Activated naive CD4-positive, alpha-beta T cell treated with anti-CD3 and anti-CD28 coated beads for 36 hours (primary cell): ENCODE measurements around the gene SLC25A38. TPM values are rescaled to one million over a fixed set of nuclear protein-coding genes. Genes with fewer than 3 reads are reported as not detected.

Experiments used
- CTCF ChIA-PET: fragments of 350-600 bp; sonication (Branson Sonifier 250); formaldehyde crosslinking; loops from one replicate; lab custom pipeline; 2021; ENCODE audit warnings: antibody characterized with exemption; lab: Charles Lee
- DNase-seq: peaks from one replicate; pipeline ENCODE4 v3.0.0-alpha.2; 2020
- H3K27ac Mint-ChIP-seq: one replicate; pipeline ENCODE4 v1.8.0; 2021; ENCODE audit warnings: mild to moderate bottlenecking, mixed read lengths
- H3K27me3 Mint-ChIP-seq: one replicate; pipeline ENCODE4 v1.8.0; 2021; ENCODE audit warnings: low read depth, mixed read lengths
- H3K36me3 Mint-ChIP-seq: one replicate; pipeline ENCODE4 v1.8.0; 2021; ENCODE audit warnings: low read depth, mixed read lengths
- H3K4me1 Mint-ChIP-seq: one replicate; pipeline ENCODE4 v1.8.0; 2021; ENCODE audit warnings: low read depth, mixed read lengths
- H3K4me3 Mint-ChIP-seq: one replicate; pipeline ENCODE4 v1.8.0; 2021; ENCODE audit warnings: mild to moderate bottlenecking, moderate library complexity, mixed read lengths
- H3K9me3 Mint-ChIP-seq: one replicate; pipeline ENCODE4 v1.8.0; 2021; ENCODE audit warnings: mixed read lengths
- intact Hi-C: fragments of 100-400 bp; cut with micrococcal nuclease; formaldehyde crosslinking; loops from one replicate; pipeline ENCODE4 v1.15.1; 2023
- total RNA-seq, 2 experiments: library from RNA; stranded (reverse); gene quantifications; one replicate each; pipeline ENCODE4 v1.2.3, GENCODE V29; 2021

SLC25A38 gene
- total RNA-seq, 2 experiments from 2014 or later, result 20.9 to 21.0 TPM

GRCh38 chr3:39378957-39379777 is 4.0 kb upstream of the SLC25A38 start:
- no peaks in the 10 kb centered on the region for H3K9me3 Mint-ChIP-seq
- no peak overlapping the region for H3K4me3 Mint-ChIP-seq
- H3K27ac Mint-ChIP-seq, result no peak overlapping the region
- intact Hi-C loops, result loop anchor here (1.0 to 2.0 kb wide), 3 partner anchors 18 to 189 kb away; no protein-coding TSS in a partner anchor
- H3K27me3 Mint-ChIP-seq, result no peaks in the 10 kb centered on the region
- no peaks in the 10 kb centered on the region for H3K36me3 Mint-ChIP-seq
- CTCF ChIA-PET, result interaction anchor here (0.6 to 5.7 kb wide), 14 partner anchors 16 to 263 kb away, joined by 3 to 81 read pairs (median 6); partner anchors contain the start of gene CX3CR1
- DNase-seq, result no peak
- H3K4me1 Mint-ChIP-seq, result peaks cover 4% of the 10 kb centered on the region

DNA sequence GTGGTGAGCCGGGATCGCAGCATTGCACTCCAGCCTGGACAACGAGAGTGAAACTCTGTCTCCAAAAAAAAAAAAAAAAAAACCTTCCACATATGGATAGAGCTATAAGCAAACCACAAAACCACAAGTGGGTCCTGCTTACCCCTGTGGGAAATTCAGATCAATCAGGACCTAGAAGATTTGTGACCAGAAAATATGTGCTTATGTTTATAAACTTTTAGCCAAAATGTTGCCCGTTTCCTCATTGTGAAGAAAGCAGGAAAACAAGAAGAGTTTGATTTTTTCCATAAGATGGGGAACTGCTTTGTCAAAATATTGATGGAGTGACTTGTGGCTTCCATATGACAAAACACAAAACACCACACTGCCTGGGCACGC is 3.4 kb upstream of the SLC25A38 start:
- no peaks in the 10 kb centered on the region for H3K27me3 Mint-ChIP-seq
- peaks cover 5% of the 10 kb centered on the region for H3K4me1 Mint-ChIP-seq
- H3K27ac Mint-ChIP-seq, result no peak overlapping the region
- no peaks in the 10 kb centered on the region for H3K9me3 Mint-ChIP-seq
- intact Hi-C loops, result loop anchor here (2.0 to 5.0 kb wide), 2 partner anchors 19 to 172 kb away; no protein-coding TSS in a partner anchor
- DNase-seq, result no peak
- CTCF ChIA-PET, result interaction anchor here (0.6 to 5.7 kb wide), 2 partner anchors 28 to 87 kb away, joined by 3 to 81 read pairs; no protein-coding TSS in a partner anchor
- no peaks in the 10 kb centered on the region for H3K36me3 Mint-ChIP-seq
- H3K4me3 Mint-ChIP-seq, result no peak overlapping the region

DNA sequence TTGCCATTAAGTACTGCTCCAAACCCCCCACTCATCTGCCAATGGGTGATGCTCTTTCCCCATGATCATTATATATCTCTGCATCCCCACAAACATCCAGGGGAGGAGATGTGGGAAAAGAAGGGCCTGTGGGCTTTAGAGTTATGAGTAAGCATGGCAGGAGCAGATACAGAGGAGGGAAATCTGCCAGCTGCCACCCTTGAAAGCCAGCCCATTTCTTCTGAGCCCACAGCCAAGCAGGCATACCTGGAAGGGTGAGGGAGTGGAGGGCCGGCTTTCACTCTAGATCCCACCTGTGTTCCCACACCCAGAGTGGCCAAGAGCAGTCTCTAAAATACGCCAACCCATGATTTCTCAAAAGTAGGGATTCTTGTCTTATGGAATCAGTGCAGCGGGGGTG is 1.7 kb upstream of the SLC25A38 start:
- Mint-ChIP-seq H3K4me3 (no peak overlapping the region), H3K9me3 (no peaks in the 10 kb centered on the region), H3K27me3 (no peaks in the 10 kb centered on the region), H3K4me1 (peaks cover 20% of the 10 kb centered on the region), H3K36me3 (no peaks in the 10 kb centered on the region), H3K27ac (no peak overlapping the region)
- CTCF ChIA-PET, result no interaction called here
- intact Hi-C loops, result loop anchor here (5.0 kb wide), 1 partner anchor 174 kb away; no protein-coding TSS in a partner anchor
- no peak for DNase-seq

DNA sequence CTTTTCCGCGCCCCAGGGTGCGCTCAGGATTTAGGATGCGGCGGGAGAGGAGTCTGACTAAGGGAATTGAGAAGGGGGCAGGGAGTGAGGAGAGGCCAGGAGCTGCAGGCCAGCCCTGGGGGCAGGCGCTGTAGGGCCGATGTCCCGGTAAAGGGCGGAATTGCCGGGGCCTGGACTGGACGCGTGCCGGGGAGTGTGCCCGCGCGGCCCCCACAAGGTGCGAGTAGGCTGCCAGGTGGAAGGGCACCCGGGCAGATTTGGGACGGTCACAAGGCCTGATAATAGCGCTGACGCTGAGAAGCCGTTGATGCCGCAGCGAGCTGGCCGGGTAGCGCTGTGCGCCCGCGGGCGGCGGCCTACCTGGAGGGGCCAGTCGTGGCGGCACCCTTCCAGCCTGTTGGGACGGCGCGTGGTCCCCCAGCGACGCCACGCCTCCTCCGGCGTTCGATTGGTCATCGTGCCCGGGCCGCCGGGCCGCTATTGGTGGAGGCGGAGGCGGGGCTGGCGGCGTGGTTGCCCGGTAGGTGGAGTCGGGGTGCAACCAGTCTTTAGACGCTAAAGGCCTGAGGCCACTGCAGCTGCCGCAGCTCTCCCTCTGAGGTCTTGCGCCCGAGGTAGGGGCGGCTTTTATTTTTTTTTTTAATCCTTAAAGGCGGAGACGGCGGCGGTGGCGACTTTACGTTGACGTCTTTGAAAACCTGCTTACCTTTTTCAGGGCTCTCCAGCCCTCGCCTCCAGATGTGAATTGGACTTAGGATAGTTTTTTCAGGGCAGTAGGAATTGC is 903 bp downstream of the SLC25A38 start:
- Mint-ChIP-seq H3K36me3 (no peaks in the 10 kb centered on the region), H3K9me3 (no peaks in the 10 kb centered on the region), H3K4me1 (peaks cover 45% of the 10 kb centered on the region), H3K4me3 (peak overlapping the region; percentile 89), H3K27me3 (no peaks in the 10 kb centered on the region), H3K27ac (peak overlapping the region; percentile 97)
- intact Hi-C loops, result loop anchor here (1.0 to 5.0 kb wide), 8 partner anchors 22 to 925 kb away; partner anchors contain the start of genes EIF1B, GORASP1, RPSA and SCN11A
- DNase-seq, result peak; percentile 96
- CTCF ChIA-PET, result no interaction called here

DNA sequence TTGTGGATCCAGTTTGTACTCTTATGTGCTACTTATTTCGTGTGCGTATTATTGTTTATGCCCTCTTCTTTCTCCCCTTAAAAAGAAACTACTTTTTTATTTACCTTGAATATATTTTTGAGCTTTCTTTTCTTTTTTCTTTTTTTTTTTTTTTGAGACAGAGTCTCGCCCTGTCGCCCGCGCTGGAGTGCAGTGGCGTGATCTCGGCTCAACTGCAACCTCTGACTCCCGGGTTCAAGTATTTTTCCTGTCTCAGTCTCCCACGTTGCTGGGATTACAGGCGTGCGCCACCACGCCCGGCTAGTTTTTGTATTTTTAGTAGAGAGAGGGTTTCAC is 1.5 kb downstream of the SLC25A38 start:
- no peak for DNase-seq
- intact Hi-C loops, result loop anchor here (1.0 to 5.0 kb wide), 5 partner anchors 38 to 925 kb away; partner anchors contain the start of gene EIF1B
- Mint-ChIP-seq H3K36me3 (peaks cover 4% of the 10 kb centered on the region), H3K27ac (peak overlapping the region; percentile 33), H3K4me3 (peak overlapping the region; percentile 89), H3K9me3 (no peaks in the 10 kb centered on the region), H3K4me1 (peaks cover 50% of the 10 kb centered on the region), H3K27me3 (no peaks in the 10 kb centered on the region)
- CTCF ChIA-PET, result interaction anchor here (0.6 to 0.9 kb wide), 2 partner anchors 29 to 92 kb away, joined by 3 read pairs; no protein-coding TSS in a partner anchor

DNA sequence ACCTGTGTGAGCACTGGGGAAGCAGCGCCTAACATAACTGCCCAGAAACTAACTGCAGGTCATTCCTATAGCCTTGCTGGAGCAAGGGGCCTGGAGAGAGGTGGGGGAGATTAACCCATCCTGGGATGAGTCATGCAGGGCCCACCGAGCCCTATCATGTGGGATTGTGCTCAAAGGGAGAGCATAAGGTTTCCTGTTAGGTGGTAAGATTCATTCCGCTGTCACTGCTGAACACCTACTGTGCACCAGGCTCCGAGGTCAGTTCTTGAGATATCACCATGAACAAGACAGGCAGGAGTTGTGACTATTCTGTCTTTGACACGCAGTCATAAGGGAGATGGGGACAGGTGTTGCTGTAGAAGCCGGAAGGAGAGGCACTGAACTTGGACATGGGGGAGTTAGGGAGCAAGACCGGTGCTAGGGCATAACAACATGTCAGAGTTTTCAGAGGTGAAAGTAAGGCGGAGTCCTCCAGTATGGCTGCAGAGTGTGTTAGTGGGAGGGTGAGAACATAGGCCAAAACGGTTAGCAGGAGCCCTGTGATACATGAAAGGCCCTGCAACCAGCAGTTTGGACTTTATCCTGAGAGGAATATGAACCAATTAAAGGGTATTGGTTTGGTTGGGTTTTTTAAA is 2.4 kb downstream of the SLC25A38 start:
- Mint-ChIP-seq H3K4me1 (peaks cover 50% of the 10 kb centered on the region), H3K36me3 (peaks cover 5% of the 10 kb centered on the region), H3K9me3 (no peaks in the 10 kb centered on the region), H3K27me3 (no peaks in the 10 kb centered on the region), H3K4me3 (peak overlapping the region; percentile 5), H3K27ac (no peak overlapping the region)
- intact Hi-C loops, result loop anchor here (2.0 kb wide), 2 partner anchors 39 to 205 kb away; no protein-coding TSS in a partner anchor
- DNase-seq, result no peak
- CTCF ChIA-PET, result interaction anchor here (0.9 kb wide), 1 partner anchor 93 kb away, joined by 3 read pairs; no protein-coding TSS in a partner anchor

GRCh38 chr3:39386318-39386717 is 3.1 kb downstream of the SLC25A38 start:
- Mint-ChIP-seq H3K4me1 (peaks cover 50% of the 10 kb centered on the region), H3K36me3 (peaks cover 5% of the 10 kb centered on the region), H3K9me3 (no peaks in the 10 kb centered on the region), H3K27me3 (no peaks in the 10 kb centered on the region), H3K27ac (no peak overlapping the region), H3K4me3 (no peak overlapping the region)
- no peak for DNase-seq
- intact Hi-C loops, result no loop called here
- CTCF ChIA-PET, result interaction anchor here (0.9 kb wide), 2 partner anchors 8 to 194 kb away, joined by 3 to 4 read pairs; no protein-coding TSS in a partner anchor

DNA sequence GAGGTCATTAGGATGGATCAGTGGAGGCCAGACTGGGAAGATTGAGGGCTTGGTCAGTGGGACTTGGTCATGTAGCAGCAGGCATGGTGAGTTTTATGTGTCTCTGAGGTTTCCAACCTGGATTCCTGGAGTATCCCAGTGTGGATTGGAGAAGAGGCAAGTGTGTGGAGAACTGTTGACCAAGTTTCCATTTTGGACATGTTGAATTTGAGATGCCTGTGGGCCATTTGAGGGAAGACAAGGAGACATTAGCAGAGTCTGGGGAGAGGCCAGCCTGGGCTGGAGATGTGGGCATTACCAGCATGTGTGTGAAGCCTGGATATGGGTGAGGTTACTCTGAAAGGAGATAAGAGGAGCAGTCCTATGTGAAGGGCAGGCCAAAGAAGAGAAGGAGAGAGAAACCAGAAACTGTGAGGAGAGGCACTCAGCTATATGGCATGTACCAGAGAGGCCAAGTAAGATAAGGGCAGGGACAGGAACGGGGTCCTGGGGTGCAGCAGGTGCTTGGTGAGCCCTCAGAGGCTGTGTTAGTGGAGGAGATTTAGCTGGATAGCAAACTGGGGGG is 4.3 kb downstream of the SLC25A38 start:
- peaks cover 9% of the 10 kb centered on the region for H3K36me3 Mint-ChIP-seq
- no peak overlapping the region for H3K4me3 Mint-ChIP-seq
- H3K27me3 Mint-ChIP-seq, result no peaks in the 10 kb centered on the region
- H3K4me1 Mint-ChIP-seq, result peaks cover 47% of the 10 kb centered on the region
- no peaks in the 10 kb centered on the region for H3K9me3 Mint-ChIP-seq
- H3K27ac Mint-ChIP-seq, result peak overlapping the region; percentile 6
- intact Hi-C loops, result no loop called here
- CTCF ChIA-PET, result interaction anchor here (0.9 to 1.1 kb wide), 3 partner anchors 9 to 196 kb away, joined by 3 to 5 read pairs (median 4); no protein-coding TSS in a partner anchor
- DNase-seq, result no peak

- Mint-ChIP-seq H3K4me1 (peaks cover 46% of the 10 kb centered on the region), H3K27me3 (no peaks in the 10 kb centered on the region), H3K4me3 (no peak overlapping the region), H3K9me3 (no peaks in the 10 kb centered on the region), H3K36me3 (peaks cover 9% of the 10 kb centered on the region), H3K27ac (no peak overlapping the region)
- intact Hi-C loops, result no loop called here
- CTCF ChIA-PET, result interaction anchor here (1.1 kb wide), 1 partner anchor 17 kb away, joined by 5 read pairs; no protein-coding TSS in a partner anchor
- DNase-seq, result no peak
These were observed 5.0 kb downstream of the SLC25A38 start for GRCh38 chr3:39388153-39388552.

GRCh38 chr3:39388741-39389248 is 5.6 kb downstream of the SLC25A38 start:
- CTCF ChIA-PET, result interaction anchor here (1.1 to 1.2 kb wide), 2 partner anchors 16 to 97 kb away, joined by 4 to 5 read pairs; no protein-coding TSS in a partner anchor
- no peak overlapping the region for H3K4me3 Mint-ChIP-seq
- H3K36me3 Mint-ChIP-seq, result peaks cover 13% of the 10 kb centered on the region
- peaks cover 46% of the 10 kb centered on the region for H3K4me1 Mint-ChIP-seq
- intact Hi-C loops, result no loop called here
- no peak for DNase-seq
- peak overlapping the region; percentile 39 for H3K27ac Mint-ChIP-seq
- H3K27me3 Mint-ChIP-seq, result no peaks in the 10 kb centered on the region
- H3K9me3 Mint-ChIP-seq, result no peaks in the 10 kb centered on the region

GRCh38 chr3:39390181-39390580 is 7.0 kb downstream of the SLC25A38 start:
- Mint-ChIP-seq H3K4me1 (peaks cover 40% of the 10 kb centered on the region), H3K4me3 (no peak overlapping the region), H3K27me3 (no peaks in the 10 kb centered on the region), H3K36me3 (peaks cover 25% of the 10 kb centered on the region), H3K9me3 (no peaks in the 10 kb centered on the region), H3K27ac (peak overlapping the region; percentile 46)
- intact Hi-C loops, result no loop called here
- no peak for DNase-seq
- CTCF ChIA-PET, result interaction anchor here (0.8 to 1.2 kb wide), 2 partner anchors 22 to 98 kb away, joined by 4 read pairs; no protein-coding TSS in a partner anchor
